ENCODE measurements around the gene CRY2. TPM values are rescaled to one million over a fixed set of nuclear protein-coding genes. Genes with fewer than 3 reads are reported as not detected.

Gene CRY2
- total and polyA plus RNA-seq, 8 donors, result 26.6 to 42.3 (median 31.2) TPM

- intact Hi-C loops (cut with DNase I), result no loop called here
- peak overlapping the region; percentile 66 to 97 for H3K4me3 ChIP-seq
- peak overlapping the region; percentile 80 to 96 for H3K27ac ChIP-seq
- peaks cover 5 to 12% of the 10 kb centered on the region in 2 donors for H3K27me3 ChIP-seq
- no peak for TF ChIP-seq CTCF (IDR thresholded peaks at IDR 0.05)
- peak in 1 of 4 donors; percentile 80 for DNase-seq
- H3K36me3 ChIP-seq, result peaks cover 0 to 40% of the 10 kb centered on the region in 2 donors
- H3K9me3 ChIP-seq, result no peaks in the 10 kb centered on the region
- H3K4me1 ChIP-seq, result peaks cover 9 to 31% of the 10 kb centered on the region in 2 donors
- ATAC-seq, result no peak
Observed at GRCh38 chr11:45917286-45917622, 70.0 kb downstream of the CRY2 start.

- Histone ChIP-seq H3K4me1 (peaks cover 9 to 37% of the 10 kb centered on the region in 2 donors), H3K27me3 (peaks cover 10 to 17% of the 10 kb centered on the region in 2 donors), H3K4me3 (peak within 1 kb of the TSS; percentile 66 to 97), H3K36me3 (peaks cover 0 to 34% of the 10 kb centered on the region in 2 donors), H3K27ac (peak within 1 kb of the TSS; percentile 80 to 96), H3K9me3 (no peaks in the 10 kb centered on the region)
- no peak for TF ChIP-seq CTCF (IDR thresholded peaks at IDR 0.05)
- ATAC-seq, result peak; percentile 80
- peak; percentile 98 to 100 (median 98) for DNase-seq
- intact Hi-C loops (cut with DNase I), result no loop called here
Observed at GRCh38 chr11:45917623-45918330, 70.5 kb downstream of the CRY2 start, which contains the start of gene PEX16. Gene PEX16 (minus strand): TSS chr11:45917877. CDS start chr11:45917811, 66 bp downstream.

GRCh38 chr11:45918331-45918941 is 71.2 kb downstream of the CRY2 start:
- Histone ChIP-seq H3K27me3 (peaks cover 16 to 24% of the 10 kb centered on the region in 2 donors), H3K4me3 (peak overlapping the region; percentile 66 to 97), H3K9me3 (no peaks in the 10 kb centered on the region), H3K27ac (peak overlapping the region; percentile 80 to 96), H3K4me1 (peaks cover 9 to 43% of the 10 kb centered on the region in 2 donors), H3K36me3 (peaks cover 0 to 28% of the 10 kb centered on the region in 2 donors)
- DNase-seq, result peak in 3 of 4 donors; percentile 64 to 97 (median 88)
- peak; percentile 75 for ATAC-seq
- no peak for TF ChIP-seq CTCF (IDR thresholded peaks at IDR 0.05)
- intact Hi-C loops (cut with DNase I), result no loop called here

GRCh38 chr11:45918962-45919675 is 71.8 kb downstream of the CRY2 start:
- peaks cover 17 to 31% of the 10 kb centered on the region in 2 donors for H3K27me3 ChIP-seq
- ATAC-seq (no peak), DNase-seq (peak in 2 of 4 donors; percentile 28)
- peak overlapping the region; percentile 80 to 96 for H3K27ac ChIP-seq
- intact Hi-C loops (cut with DNase I), result no loop called here
- peak overlapping the region; percentile 66 to 97 for H3K4me3 ChIP-seq
- H3K36me3 ChIP-seq, result peaks cover 0 to 21% of the 10 kb centered on the region in 2 donors
- peaks cover 9 to 44% of the 10 kb centered on the region in 2 donors for H3K4me1 ChIP-seq
- no peak for TF ChIP-seq CTCF (IDR thresholded peaks at IDR 0.05)
- no peaks in the 10 kb centered on the region for H3K9me3 ChIP-seq

All from left lung (tissue), 10 donors.